BLaER1 (cell line): ENCODE measurements around the gene RAB3IP.

Experiments
- H3K27ac ChIP-seq: shearing (Covaris generic); formaldehyde crosslinking; 2 replicates; pipeline ENCODE4 v1.8.1; 2022
- H3K27me3 ChIP-seq: shearing (Covaris generic); formaldehyde crosslinking; 2 replicates; pipeline ENCODE4 v1.8.1; 2022
- H3K36me3 ChIP-seq: shearing (Covaris generic); formaldehyde crosslinking; 2 replicates; pipeline ENCODE4 v1.8.1; 2022
- H3K4me1 ChIP-seq: shearing (Covaris generic); formaldehyde crosslinking; 2 replicates; pipeline ENCODE4 v1.8.1; 2022
- H3K4me2 ChIP-seq: shearing (Covaris generic); formaldehyde crosslinking; 2 replicates; pipeline ENCODE4 v1.8.1; 2022
- H3K4me3 ChIP-seq: shearing (Covaris generic); formaldehyde crosslinking; 2 replicates; pipeline ENCODE4 v1.8.1; 2022
- H3K9ac ChIP-seq: shearing (Covaris generic); formaldehyde crosslinking; 2 replicates; pipeline ENCODE4 v1.8.1; 2022
- H3K9me3 ChIP-seq: shearing (Covaris generic); formaldehyde crosslinking; 2 replicates; pipeline ENCODE4 v1.8.1; 2022
- H4K20me1 ChIP-seq: shearing (Covaris generic); formaldehyde crosslinking; 2 replicates; pipeline ENCODE4 v1.8.1; 2022
- Cebpa-rat ChIP-seq: shearing (Covaris generic); IDR thresholded peaks from 2 replicates; pipeline ENCODE4 v1.8.1; 2022

RAB3IP gene

GRCh38 chr12:69738351-69739286 lies at the start of gene RAB3IP:
RAB3IP (plus strand) TSS chr12:69738860; CDS start chr12:69755409, 16,549 bp downstream.
- Histone ChIP-seq H3K9me3 (no peaks in the 10 kb centered on the region), H3K4me2 (peak within 1 kb of the TSS; percentile 91), H3K4me1 (peaks cover 16% of the 10 kb centered on the region), H3K9ac (peak within 1 kb of the TSS; percentile 82), H3K4me3 (peak within 1 kb of the TSS; percentile 98), H4K20me1 (peaks cover 44% of the 10 kb centered on the region), H3K27me3 (no peaks in the 10 kb centered on the region; the same call in 1 of the 2 replicates), H3K27ac (peak within 1 kb of the TSS; percentile 76), H3K36me3 (no peaks in the 10 kb centered on the region)
- no peak for TF ChIP-seq Cebpa-rat

- TF ChIP-seq Cebpa-rat = no peak
- Histone ChIP-seq H3K4me3 (no peak overlapping the region), H3K27ac (no peak overlapping the region), H3K27me3 (no peaks in the 10 kb centered on the region), H3K4me1 (no peaks in the 10 kb centered on the region), H3K9me3 (no peaks in the 10 kb centered on the region), H4K20me1 (no peaks in the 10 kb centered on the region), H3K9ac (no peak overlapping the region), H3K4me2 (no peak overlapping the region), H3K36me3 (no peaks in the 10 kb centered on the region)
Measured at GRCh38 chr12:69689638-69690037, 49.0 kb upstream of the RAB3IP start.

DNA sequence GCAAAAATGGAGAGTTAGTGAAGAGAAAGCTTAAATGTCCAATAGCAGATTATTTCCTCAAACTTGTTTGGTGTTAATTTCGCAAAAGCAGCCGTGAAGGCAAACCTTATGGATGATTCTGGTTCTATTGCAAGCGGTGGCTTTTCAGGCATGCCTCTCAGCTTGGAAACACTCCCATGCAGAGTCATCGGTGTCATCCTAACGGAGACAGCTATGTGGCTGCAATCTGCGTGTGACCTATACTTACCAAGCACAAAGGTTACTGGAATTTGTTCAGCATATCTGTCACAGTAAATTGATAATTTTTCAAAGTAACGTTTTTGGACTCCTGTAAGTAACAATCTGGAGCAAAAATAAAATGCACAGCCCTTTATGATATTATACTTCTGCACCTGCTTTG lies 44.5 kb upstream of the RAB3IP start:
- no peak overlapping the region for H3K4me3 ChIP-seq
- no peaks in the 10 kb centered on the region for H3K9me3 ChIP-seq
- H3K27me3 ChIP-seq = no peaks in the 10 kb centered on the region
- TF ChIP-seq Cebpa-rat = no peak
- H3K9ac ChIP-seq = no peak overlapping the region
- no peaks in the 10 kb centered on the region for H4K20me1 ChIP-seq
- no peak overlapping the region for H3K27ac ChIP-seq
- no peaks in the 10 kb centered on the region for H3K36me3 ChIP-seq
- no peak overlapping the region for H3K4me2 ChIP-seq
- peaks cover under 1% of the 10 kb centered on the region; the same call in 1 of the 2 replicates for H3K4me1 ChIP-seq

GRCh38 chr12:69698054-69698453 lies 40.6 kb upstream of the RAB3IP start:
- H3K4me1 ChIP-seq = peaks cover 7% of the 10 kb centered on the region; the same call in 1 of the 2 replicates
- no peak overlapping the region for H3K9ac ChIP-seq
- no peak overlapping the region for H3K4me3 ChIP-seq
- H3K27ac ChIP-seq = no peak overlapping the region
- H3K27me3 ChIP-seq = no peaks in the 10 kb centered on the region
- no peak for TF ChIP-seq Cebpa-rat
- H4K20me1 ChIP-seq = no peaks in the 10 kb centered on the region
- H3K9me3 ChIP-seq = no peaks in the 10 kb centered on the region
- no peaks in the 10 kb centered on the region for H3K36me3 ChIP-seq
- no peak overlapping the region for H3K4me2 ChIP-seq

DNA sequence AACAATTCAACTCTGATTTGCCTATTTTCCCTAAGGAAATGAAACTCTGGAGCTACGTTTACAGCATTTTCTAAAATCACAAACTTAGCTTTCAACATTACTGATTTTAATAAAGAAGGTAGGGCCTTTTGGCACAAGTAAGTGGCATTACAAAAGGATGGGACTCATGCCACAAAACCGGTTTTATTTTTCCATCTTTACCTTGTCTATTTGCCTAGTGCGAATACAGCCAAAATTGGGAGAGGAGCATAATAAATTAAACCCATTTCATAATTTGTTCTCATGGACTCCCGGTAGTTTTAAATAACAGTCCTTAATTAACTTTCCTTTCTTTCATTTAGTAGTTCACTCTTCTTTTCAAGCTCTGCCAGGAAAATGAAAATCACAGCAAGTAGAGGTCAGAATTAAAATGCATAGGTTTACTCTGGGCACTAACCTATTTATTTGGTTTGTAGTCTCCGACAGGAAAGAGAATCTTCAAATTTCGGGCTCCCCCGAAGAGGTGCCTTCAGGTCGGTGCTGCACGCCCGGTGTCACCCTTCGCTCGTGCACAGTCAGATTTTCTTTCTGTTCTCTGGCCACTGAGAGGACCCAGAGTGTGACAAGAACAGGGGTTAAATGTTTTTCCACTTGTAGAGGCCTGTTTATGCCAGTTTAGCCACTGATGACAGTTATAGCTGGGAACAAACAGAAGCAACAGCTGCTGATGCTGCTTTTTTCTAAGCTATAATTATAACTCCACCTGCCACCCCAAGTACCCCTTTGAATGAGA lies 39.7 kb upstream of the RAB3IP start, which contains the start of gene BEST3:
Gene BEST3, minus strand, starts transcription at position 535 of the 772 bp plus-strand sequence. CDS start 1,505 bp downstream, outside the sequence.
- no peak within 1 kb of the TSS for H3K27ac ChIP-seq

GRCh38 chr12:69701826-69702225 lies 36.8 kb upstream of the RAB3IP start:
- no peaks in the 10 kb centered on the region for H3K27me3 ChIP-seq
- H3K4me1 ChIP-seq = peaks cover 7% of the 10 kb centered on the region; the same call in 1 of the 2 replicates
- no peak overlapping the region for H3K4me2 ChIP-seq
- no peak overlapping the region for H3K9ac ChIP-seq
- no peak for TF ChIP-seq Cebpa-rat
- H3K4me3 ChIP-seq = no peak overlapping the region
- H3K27ac ChIP-seq = no peak overlapping the region
- no peaks in the 10 kb centered on the region for H3K36me3 ChIP-seq
- H3K9me3 ChIP-seq = no peaks in the 10 kb centered on the region
- H4K20me1 ChIP-seq = no peaks in the 10 kb centered on the region

More for the DNA sequence above, 39.7 kb upstream of the RAB3IP start, which contains the start of gene BEST3:
- no peak within 1 kb of the TSS for H3K4me3 ChIP-seq
- H3K27me3 ChIP-seq = no peaks in the 10 kb centered on the region
- peaks cover 7% of the 10 kb centered on the region; the same call in 1 of the 2 replicates for H3K4me1 ChIP-seq
- no peaks in the 10 kb centered on the region for H3K36me3 ChIP-seq
- no peak within 1 kb of the TSS for H3K9ac ChIP-seq
- H3K9me3 ChIP-seq = no peaks in the 10 kb centered on the region
- no peak for TF ChIP-seq Cebpa-rat
- H4K20me1 ChIP-seq = no peaks in the 10 kb centered on the region
- H3K4me2 ChIP-seq = peak within 1 kb of the TSS; percentile 2; the same call in 1 of the 2 replicates

GRCh38 chr12:69703146-69703642 lies 35.5 kb upstream of the RAB3IP start:
- no peak overlapping the region for H3K27ac ChIP-seq
- peaks cover 7% of the 10 kb centered on the region; the same call in 1 of the 2 replicates for H3K4me1 ChIP-seq
- H3K4me3 ChIP-seq = no peak overlapping the region
- no peaks in the 10 kb centered on the region for H3K27me3 ChIP-seq
- TF ChIP-seq Cebpa-rat = no peak
- no peaks in the 10 kb centered on the region for H3K9me3 ChIP-seq
- no peak overlapping the region for H3K4me2 ChIP-seq
- no peaks in the 10 kb centered on the region for H3K36me3 ChIP-seq
- no peak overlapping the region for H3K9ac ChIP-seq
- no peaks in the 10 kb centered on the region for H4K20me1 ChIP-seq

GRCh38 chr12:69704357-69704756 lies 34.3 kb upstream of the RAB3IP start:
- no peaks in the 10 kb centered on the region for H3K27me3 ChIP-seq
- H3K4me3 ChIP-seq = no peak overlapping the region
- no peaks in the 10 kb centered on the region for H3K9me3 ChIP-seq
- H3K4me2 ChIP-seq = no peak overlapping the region
- H3K4me1 ChIP-seq = peaks cover 4% of the 10 kb centered on the region; the same call in 1 of the 2 replicates
- TF ChIP-seq Cebpa-rat = no peak
- H3K9ac ChIP-seq = no peak overlapping the region
- H4K20me1 ChIP-seq = no peaks in the 10 kb centered on the region
- no peak overlapping the region for H3K27ac ChIP-seq
- H3K36me3 ChIP-seq = no peaks in the 10 kb centered on the region

- no peak overlapping the region for H3K9ac ChIP-seq
- H3K9me3 ChIP-seq = no peaks in the 10 kb centered on the region
- H3K36me3 ChIP-seq = no peaks in the 10 kb centered on the region
- no peak for TF ChIP-seq Cebpa-rat
- H3K4me1 ChIP-seq = no peaks in the 10 kb centered on the region
- no peaks in the 10 kb centered on the region for H3K27me3 ChIP-seq
- no peak overlapping the region for H3K27ac ChIP-seq
- H3K4me2 ChIP-seq = no peak overlapping the region
- H3K4me3 ChIP-seq = no peak overlapping the region
- H4K20me1 ChIP-seq = no peaks in the 10 kb centered on the region
Measured at GRCh38 chr12:69708649-69709048, 30.0 kb upstream of the RAB3IP start.
